HEK293 (cell line): ENCODE results near the gene PHF13.

ENCODE experiments used
- HOXD13 ChIP-seq: sonication (generic); formaldehyde crosslinking; IDR thresholded peaks from 2 replicates; pipeline ENCODE4 v1.8.0; 2022; ENCODE audit warnings: missing genetic modification reagents, borderline replicate concordance
- KLF1 ChIP-seq: fragments of 450-650 bp; formaldehyde crosslinking; IDR thresholded peaks from 2 replicates; pipeline ENCODE4 v1.5.1; 2016; ENCODE audit warnings: missing biosample characterization, missing genetic modification characterization
- KLF9 ChIP-seq: fragments of 450-650 bp; formaldehyde crosslinking; IDR thresholded peaks from 2 replicates; pipeline ENCODE4 v1.5.1; 2016; ENCODE audit warnings: missing biosample characterization, missing genetic modification characterization, low read depth
- PRDM1 ChIP-seq: fragments of 450-650 bp; formaldehyde crosslinking; IDR thresholded peaks from 2 replicates; pipeline ENCODE4; 2016; ENCODE audit warnings: missing biosample characterization, missing genetic modification characterization
- PRDM6 ChIP-seq: fragments of 450-650 bp; formaldehyde crosslinking; IDR thresholded peaks from 2 replicates; pipeline ENCODE4 v1.5.1; 2017; ENCODE audit warnings: missing biosample characterization, missing genetic modification characterization
- SCRT1 ChIP-seq: fragments of 450-650 bp; formaldehyde crosslinking; IDR thresholded peaks from 2 replicates; pipeline ENCODE4 v1.5.1; 2016; ENCODE audit warnings: missing biosample characterization, missing genetic modification characterization, borderline replicate concordance
- ZBTB26 ChIP-seq: fragments of 450-650 bp; formaldehyde crosslinking; optimal IDR thresholded peaks from 2 replicates; pipeline ENCODE3; 2016; ENCODE audit warnings: missing biosample characterization, mild to moderate bottlenecking, missing genetic modification characterization
- ZFP3 ChIP-seq: fragments of 450-650 bp; formaldehyde crosslinking; IDR thresholded peaks from 2 replicates; pipeline ENCODE4 v1.5.1; 2016; ENCODE audit warnings: low read depth, missing biosample characterization, missing genetic modification characterization
- ZFP37 ChIP-seq: fragments of 450-650 bp; formaldehyde crosslinking; IDR thresholded peaks from 2 replicates; pipeline ENCODE4 v1.5.1; 2016; ENCODE audit warnings: missing biosample characterization, missing genetic modification characterization
- ZFP69B ChIP-seq: fragments of 450-650 bp; formaldehyde crosslinking; IDR thresholded peaks from 2 replicates; pipeline ENCODE4 v1.5.1; 2016; ENCODE audit warnings: missing biosample characterization, missing genetic modification characterization
- ZIC2 ChIP-seq: fragments of 450-650 bp; formaldehyde crosslinking; IDR thresholded peaks from 2 replicates; pipeline ENCODE4 v1.5.1; 2016; ENCODE audit warnings: missing biosample characterization, missing genetic modification characterization
- ZNF133 ChIP-seq: fragments of 450-650 bp; formaldehyde crosslinking; IDR thresholded peaks from 2 replicates; pipeline ENCODE4 v1.5.1; 2016; ENCODE audit warnings: missing biosample characterization, missing genetic modification characterization
- ZNF138 ChIP-seq: fragments of 450-650 bp; formaldehyde crosslinking; IDR thresholded peaks from 2 replicates; pipeline ENCODE4 v1.5.1; 2016; ENCODE audit warnings: missing biosample characterization, missing genetic modification characterization, borderline replicate concordance
- ZNF184 ChIP-seq: fragments of 450-650 bp; IDR thresholded peaks from 2 replicates; pipeline ENCODE4 v1.5.1; 2018; ENCODE audit warnings: missing biosample characterization, mild to moderate bottlenecking, missing genetic modification characterization
- ZNF2 ChIP-seq: fragments of 450-650 bp; formaldehyde crosslinking; IDR thresholded peaks from 2 replicates; pipeline ENCODE4 v1.5.1; 2016; ENCODE audit warnings: missing biosample characterization, missing genetic modification characterization
- ZNF26 ChIP-seq: fragments of 450-650 bp; formaldehyde crosslinking; IDR thresholded peaks from 2 replicates; pipeline ENCODE4 v1.5.1; 2016; ENCODE audit warnings: missing biosample characterization, missing genetic modification characterization
- ZNF266 ChIP-seq: fragments of 450-650 bp; formaldehyde crosslinking; IDR thresholded peaks from 2 replicates; pipeline ENCODE4 v1.5.1; 2016; ENCODE audit warnings: missing biosample characterization, missing genetic modification characterization, low read depth
- ZNF426 ChIP-seq: fragments of 450-650 bp; formaldehyde crosslinking; IDR thresholded peaks from 2 replicates; pipeline ENCODE4 v1.5.1; 2017; ENCODE audit warnings: missing biosample characterization, missing genetic modification characterization, mild to moderate bottlenecking, inconsistent platforms, moderate library complexity
- ZNF510 ChIP-seq: fragments of 450-650 bp; formaldehyde crosslinking; IDR thresholded peaks from 2 replicates; pipeline ENCODE4 v1.5.1; 2018; ENCODE audit warnings: mild to moderate bottlenecking, missing genetic modification characterization, missing biosample characterization; ENCODE audit not compliant: insufficient replicate concordance
- ZNF514 ChIP-seq: fragments of 450-650 bp; formaldehyde crosslinking; IDR thresholded peaks from 2 replicates; pipeline ENCODE4 v1.5.1; 2016; ENCODE audit warnings: missing biosample characterization, missing genetic modification characterization
- ZNF521 ChIP-seq: fragments of 450-650 bp; formaldehyde crosslinking; IDR thresholded peaks from 2 replicates; pipeline ENCODE4 v1.5.1; 2017; ENCODE audit warnings: missing biosample characterization, mild to moderate bottlenecking, missing genetic modification characterization
- ZNF623 ChIP-seq: fragments of 450-650 bp; formaldehyde crosslinking; IDR thresholded peaks from 2 replicates; pipeline ENCODE4 v1.5.1; 2016; ENCODE audit warnings: missing biosample characterization, missing genetic modification characterization
- ZNF645 ChIP-seq: fragments of 450-650 bp; formaldehyde crosslinking; IDR thresholded peaks from 2 replicates; pipeline ENCODE4; 2016; ENCODE audit warnings: missing biosample characterization, missing genetic modification characterization
- ZNF707 ChIP-seq: fragments of 450-650 bp; formaldehyde crosslinking; IDR thresholded peaks from 2 replicates; pipeline ENCODE4 v1.5.1; 2016; ENCODE audit warnings: missing biosample characterization, missing genetic modification characterization
- ZSCAN30 ChIP-seq: fragments of 450-650 bp; IDR thresholded peaks from 2 replicates; pipeline ENCODE4 v1.5.1; 2018; ENCODE audit warnings: missing biosample characterization, mild to moderate bottlenecking, missing genetic modification characterization, moderate library complexity
- TF ChIP-seq, protein P1 (sequence below): fragments of 450-650 bp; formaldehyde crosslinking; IDR thresholded peaks from 2 replicates; pipeline ENCODE4 v1.5.1; 2016; ENCODE audit warnings: missing biosample characterization, missing genetic modification characterization
- TF ChIP-seq, protein P2 (sequence below): fragments of 450-650 bp; formaldehyde crosslinking; IDR thresholded peaks from 2 replicates; pipeline ENCODE4 v1.5.1; 2016; ENCODE audit warnings: missing biosample characterization, missing genetic modification characterization
- TF ChIP-seq, protein P3 (sequence below): sonication (generic); formaldehyde crosslinking; IDR thresholded peaks from 2 replicates; pipeline ENCODE4 v1.8.1; 2022; ENCODE audit warnings: mild to moderate bottlenecking, moderate library complexity, missing genetic modification reagents
- TF ChIP-seq, protein P4 (sequence below): fragments of 450-650 bp; formaldehyde crosslinking; IDR thresholded peaks from 2 replicates; pipeline ENCODE4 v1.5.1; 2017; ENCODE audit warnings: missing biosample characterization, missing genetic modification characterization

The PHF13 gene

GRCh38 chr1:6602669-6603237, 10.8 kb upstream of the PHF13 start, which contains the start of gene KLHL21 (continued):
- no peak for TF ChIP-seq PRDM6 (tag by site-specific recombination)
- no peak for TF ChIP-seq ZNF514
- TF ChIP-seq SCRT1 (tag by site-specific recombination), result no peak
- TF ChIP-seq, protein P1, sequence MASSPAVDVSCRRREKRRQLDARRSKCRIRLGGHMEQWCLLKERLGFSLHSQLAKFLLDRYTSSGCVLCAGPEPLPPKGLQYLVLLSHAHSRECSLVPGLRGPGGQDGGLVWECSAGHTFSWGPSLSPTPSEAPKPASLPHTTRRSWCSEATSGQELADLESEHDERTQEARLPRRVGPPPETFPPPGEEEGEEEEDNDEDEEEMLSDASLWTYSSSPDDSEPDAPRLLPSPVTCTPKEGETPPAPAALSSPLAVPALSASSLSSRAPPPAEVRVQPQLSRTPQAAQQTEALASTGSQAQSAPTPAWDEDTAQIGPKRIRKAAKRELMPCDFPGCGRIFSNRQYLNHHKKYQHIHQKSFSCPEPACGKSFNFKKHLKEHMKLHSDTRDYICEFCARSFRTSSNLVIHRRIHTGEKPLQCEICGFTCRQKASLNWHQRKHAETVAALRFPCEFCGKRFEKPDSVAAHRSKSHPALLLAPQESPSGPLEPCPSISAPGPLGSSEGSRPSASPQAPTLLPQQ (tag by site-specific recombination), result 0 out of 2 replicates have a peak, but pooled peaks have one; percentile 18
- TF ChIP-seq ZFP3, result no peak
- TF ChIP-seq ZNF623 (tag by site-specific recombination), result no peak
- TF ChIP-seq PRDM1 (tag by site-specific recombination), result no peak
- no peak for TF ChIP-seq ZIC2 (tag by site-specific recombination)
- TF ChIP-seq ZNF133 (tag by site-specific recombination), result no peak
- TF ChIP-seq, protein P2, sequence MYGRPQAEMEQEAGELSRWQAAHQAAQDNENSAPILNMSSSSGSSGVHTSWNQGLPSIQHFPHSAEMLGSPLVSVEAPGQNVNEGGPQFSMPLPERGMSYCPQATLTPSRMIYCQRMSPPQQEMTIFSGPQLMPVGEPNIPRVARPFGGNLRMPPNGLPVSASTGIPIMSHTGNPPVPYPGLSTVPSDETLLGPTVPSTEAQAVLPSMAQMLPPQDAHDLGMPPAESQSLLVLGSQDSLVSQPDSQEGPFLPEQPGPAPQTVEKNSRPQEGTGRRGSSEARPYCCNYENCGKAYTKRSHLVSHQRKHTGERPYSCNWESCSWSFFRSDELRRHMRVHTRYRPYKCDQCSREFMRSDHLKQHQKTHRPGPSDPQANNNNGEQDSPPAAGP (tag by site-specific recombination), result no peak
- TF ChIP-seq ZNF521 (tag by site-specific recombination), result no peak
- no peak for TF ChIP-seq ZNF707
- no peak for TF ChIP-seq ZNF266
- TF ChIP-seq KLF1 (tag by site-specific recombination), result 0 out of 2 replicates have a peak, but pooled peaks have one; percentile 27
- TF ChIP-seq HOXD13 (CRISPR knock-in tag), result no peak
- TF ChIP-seq ZNF426 (tag by site-specific recombination), result no peak
- no peak for TF ChIP-seq ZNF2 (tag by site-specific recombination)
- no peak for TF ChIP-seq ZNF138 (tag by site-specific recombination)
- TF ChIP-seq ZFP69B (tag by site-specific recombination), result no peak
- TF ChIP-seq ZSCAN30, result peak; percentile 63
- TF ChIP-seq ZNF645 (tag by site-specific recombination), result no peak
- no peak for TF ChIP-seq ZNF510 (tag by site-specific recombination)
- peak; percentile 51 for TF ChIP-seq ZBTB26 (tag by site-specific recombination)
- TF ChIP-seq ZNF26, result no peak
- TF ChIP-seq, protein P3, sequence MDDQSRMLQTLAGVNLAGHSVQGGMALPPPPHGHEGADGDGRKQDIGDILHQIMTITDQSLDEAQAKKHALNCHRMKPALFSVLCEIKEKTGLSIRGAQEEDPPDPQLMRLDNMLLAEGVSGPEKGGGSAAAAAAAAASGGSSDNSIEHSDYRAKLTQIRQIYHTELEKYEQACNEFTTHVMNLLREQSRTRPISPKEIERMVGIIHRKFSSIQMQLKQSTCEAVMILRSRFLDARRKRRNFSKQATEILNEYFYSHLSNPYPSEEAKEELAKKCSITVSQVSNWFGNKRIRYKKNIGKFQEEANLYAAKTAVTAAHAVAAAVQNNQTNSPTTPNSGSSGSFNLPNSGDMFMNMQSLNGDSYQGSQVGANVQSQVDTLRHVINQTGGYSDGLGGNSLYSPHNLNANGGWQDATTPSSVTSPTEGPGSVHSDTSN, result no peak
- 0 out of 2 replicates have a peak, but pooled peaks have one; percentile 40 for TF ChIP-seq ZNF184 (tag by site-specific recombination)
- 0 out of 2 replicates have a peak, but pooled peaks have one; percentile 26 for TF ChIP-seq KLF9
- no peak for TF ChIP-seq ZFP37 (tag by site-specific recombination)
- TF ChIP-seq, protein P4, sequence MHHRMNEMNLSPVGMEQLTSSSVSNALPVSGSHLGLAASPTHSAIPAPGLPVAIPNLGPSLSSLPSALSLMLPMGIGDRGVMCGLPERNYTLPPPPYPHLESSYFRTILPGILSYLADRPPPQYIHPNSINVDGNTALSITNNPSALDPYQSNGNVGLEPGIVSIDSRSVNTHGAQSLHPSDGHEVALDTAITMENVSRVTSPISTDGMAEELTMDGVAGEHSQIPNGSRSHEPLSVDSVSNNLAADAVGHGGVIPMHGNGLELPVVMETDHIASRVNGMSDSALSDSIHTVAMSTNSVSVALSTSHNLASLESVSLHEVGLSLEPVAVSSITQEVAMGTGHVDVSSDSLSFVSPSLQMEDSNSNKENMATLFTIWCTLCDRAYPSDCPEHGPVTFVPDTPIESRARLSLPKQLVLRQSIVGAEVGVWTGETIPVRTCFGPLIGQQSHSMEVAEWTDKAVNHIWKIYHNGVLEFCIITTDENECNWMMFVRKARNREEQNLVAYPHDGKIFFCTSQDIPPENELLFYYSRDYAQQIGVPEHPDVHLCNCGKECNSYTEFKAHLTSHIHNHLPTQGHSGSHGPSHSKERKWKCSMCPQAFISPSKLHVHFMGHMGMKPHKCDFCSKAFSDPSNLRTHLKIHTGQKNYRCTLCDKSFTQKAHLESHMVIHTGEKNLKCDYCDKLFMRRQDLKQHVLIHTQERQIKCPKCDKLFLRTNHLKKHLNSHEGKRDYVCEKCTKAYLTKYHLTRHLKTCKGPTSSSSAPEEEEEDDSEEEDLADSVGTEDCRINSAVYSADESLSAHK (tag by site-specific recombination), result no peak
